Ovary (tissue), 9 donors: ENCODE data around the gene ABCF2. TPM values are rescaled to one million over a fixed set of nuclear protein-coding genes. Genes with fewer than 3 reads are reported as not detected.

ENCODE experiments used
- DNase-seq, 5 donors: peaks; one replicate each; pipeline ENCODE4 v3.0.0-alpha.2; 2019 to 2020
- H3K27ac ChIP-seq, 2 donors: fragments of 200-600 bp; one replicate each; pipeline versions ENCODE4 v1.5.1 to v1.8.0; 2019 to 2022
- H3K27me3 ChIP-seq: fragments of 200-600 bp; one replicate; pipeline ENCODE4 v1.8.0; 2022
- H3K36me3 ChIP-seq: fragments of 200-600 bp; sonication (generic); one replicate; pipeline ENCODE4 v1.5.1; 2019
- H3K4me1 ChIP-seq: one replicate; pipeline ENCODE4 v1.8.1; 2013; ENCODE audit warnings: mild to moderate bottlenecking, moderate library complexity; ENCODE audit not compliant: insufficient read depth
- H3K4me3 ChIP-seq: fragments of 200-600 bp; sonication (generic); one replicate; pipeline ENCODE4 v1.5.1; 2017
- H3K9me3 ChIP-seq, 2 donors: fragments of 200-600 bp in 1 of 2; sonication (generic) in 1 of 2; one replicate each; pipeline versions ENCODE4 v1.5.1 to v1.8.1; 2013 to 2019; ENCODE audit warnings: mild to moderate bottlenecking in 1 of 2, moderate library complexity in 1 of 2
- EP300 ChIP-seq: sonication (generic); formaldehyde crosslinking; IDR thresholded peaks from one replicate; pipeline ENCODE4 v1.6.1; 2017; ENCODE audit warnings: antibody characterized with exemption
- POLR2A ChIP-seq: fragments of 450-650 bp; IDR thresholded peaks from one replicate; pipeline ENCODE4 v1.6.1; 2017; ENCODE audit warnings: antibody characterized with exemption, mild to moderate bottlenecking, moderate library complexity
- WGBS, 3 donors: extraction: QIAGEN DNeasy Blood & Tissue Kit in 1 of 3; methylation state at CpG; one replicate each; pipeline versions ENCODE4 v1.1.5 to v1.1.7; 2013 to 2017; 5-methylcytosine and 5-hydroxymethylcytosine counted together
- intact Hi-C, 4 donors: fragments of 100-400 bp; cut with DNase I; formaldehyde crosslinking; loops; one replicate each; pipeline versions ENCODE4 v1.11.0 to v1.15.1; 2022 to 2023
- polyA plus RNA-seq, 2 donors: library from polyadenylated mRNA; stranded (reverse); fragments of 200-250 nt in 1 of 2; fragments of 350-450 nt in 1 of 2; fragmentation: Illumina TruSeq in 1 of 2; extraction: RNeasy Lipid Tissue Mini Kit (QIAGEN cat#74804) in 1 of 2; gene quantifications; one replicate each; pipeline ENCODE4 v1.2.3, GENCODE V29; 2013 to 2014
- total RNA-seq, 7 donors: library from RNA; depleted of rRNA in 2 of 7; stranded (reverse); fragments of >200 nt in 2 of 7; fragmentation: NEBNext Ultra II Directional in 3 of 7; extraction: Animal tissue kit (Norgen Biotek cat#: 25700) in 3 of 7; gene quantifications; one replicate each; pipeline versions ENCODE4 v1.1.0 to v1.2.4, GENCODE V29; 2016 to 2023
- TF ChIP-seq, protein P1 (sequence below), 3 donors: fragments of 450-650 bp in 2 of 3; fragments of 200-600 bp in 1 of 3; IDR thresholded peaks; one replicate each; pipeline versions ENCODE4 v1.5.1 to v1.8.0; 2016 to 2022; ENCODE audit warnings: antibody characterized with exemption in 3 of 3, mild to moderate bottlenecking in 1 of 3
- donor health status: DM: no; HTN: no; CAD: no; lungs with moderate emphysema.
- donor health status: DM: no; HTN: no; CAD: no.
- donor health status: Bipolar disorder and iron deficiency.
- donor health status: DM: yes; HTN: yes; CAD: no.
- donor health status: DM: no; HTN: no; CAD: no.
- donor health status: DM: yes; HTN: yes; CAD: no.

Gene ABCF2
- total and polyA plus RNA-seq, 9 donors: 13.6 to 40.3 (median 27.6) TPM

DNA sequence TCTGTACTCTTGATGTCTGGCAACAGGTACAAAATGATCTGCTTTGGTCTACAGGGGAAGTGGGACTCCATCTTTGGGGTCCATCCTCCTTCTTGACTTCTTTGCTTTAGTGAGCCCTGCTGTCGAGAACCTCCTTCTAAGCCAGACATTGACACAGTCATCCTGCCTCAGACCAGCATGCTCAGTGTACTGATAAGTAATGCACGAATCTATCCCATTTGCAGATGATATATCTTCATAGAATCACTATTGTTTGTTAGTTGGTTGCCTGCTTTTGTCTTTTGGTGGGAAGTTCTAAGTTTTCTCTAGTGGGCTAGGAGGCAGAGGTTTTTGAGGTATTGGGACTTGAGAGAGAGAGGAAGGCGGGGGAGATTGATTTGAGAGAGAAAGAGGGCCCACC lies 25.7 kb downstream of the ABCF2 start:
- intact Hi-C loops: no loop called here

DNA sequence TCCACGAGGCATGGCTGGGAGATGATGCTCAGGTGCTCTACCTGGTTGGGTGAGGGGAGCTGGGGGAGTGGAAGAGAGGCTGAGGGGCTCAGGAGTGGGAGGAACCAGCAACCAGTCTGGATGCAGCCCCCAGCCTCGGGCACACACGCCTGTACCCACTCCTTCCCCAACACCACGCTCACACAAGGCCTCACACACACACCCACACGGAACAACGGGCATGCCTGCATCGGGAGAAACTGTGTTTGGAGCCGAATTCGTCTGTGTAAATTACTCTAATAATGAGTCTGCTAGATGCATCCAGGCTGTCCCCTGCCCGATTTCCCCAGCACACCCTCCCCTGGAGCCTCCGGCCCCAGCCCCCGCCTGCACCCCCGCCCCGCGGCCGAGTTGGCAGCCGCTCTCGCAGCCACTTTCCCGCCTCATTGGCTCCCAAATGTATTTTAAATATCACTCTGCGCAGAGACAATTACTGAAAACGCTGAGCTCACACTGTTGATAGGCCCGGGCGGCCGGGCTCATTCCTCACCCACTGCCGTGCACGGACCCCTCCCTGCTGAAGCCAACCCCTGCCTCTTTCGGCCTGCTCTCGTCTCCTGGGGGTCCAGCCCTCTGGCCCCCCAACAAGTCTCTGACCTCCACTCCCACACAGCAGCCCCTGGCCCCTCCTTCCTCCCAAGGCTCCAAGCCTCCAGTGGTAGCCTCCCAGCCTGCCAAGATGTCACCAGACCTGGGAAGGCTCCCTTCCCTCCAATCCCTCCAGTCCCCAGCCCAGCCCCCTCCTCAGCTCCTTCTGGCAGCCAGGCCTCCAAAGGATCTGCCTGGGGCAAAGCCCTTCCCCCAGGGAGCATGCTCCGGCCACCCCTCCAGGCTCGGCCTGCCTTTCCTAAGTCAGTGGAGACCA lies 27.8 kb downstream of the ABCF2 start:
- Histone ChIP-seq H3K27me3 (no peaks in the 10 kb centered on the region), H3K4me3 (no peak overlapping the region), H3K9me3 (no peaks in the 10 kb centered on the region), H3K4me1 (peaks cover 7% of the 10 kb centered on the region), H3K36me3 (no peaks in the 10 kb centered on the region), H3K27ac (peak overlapping the region; percentile 5 to 60)
- intact Hi-C loops: no loop called here
- peak; percentile 42 to 79 (median 71) for DNase-seq
- no peak for TF ChIP-seq EP300
- 15 to 29% (median 22%) methylated on average over 30 of the region's 30 CpGs for WGBS, 3 donors

More for the DNA sequence above, 25.7 kb downstream of the ABCF2 start:
- DNase-seq: no peak
- TF ChIP-seq POLR2A: no peak
- TF ChIP-seq EP300: no peak
- TF ChIP-seq, protein P1, sequence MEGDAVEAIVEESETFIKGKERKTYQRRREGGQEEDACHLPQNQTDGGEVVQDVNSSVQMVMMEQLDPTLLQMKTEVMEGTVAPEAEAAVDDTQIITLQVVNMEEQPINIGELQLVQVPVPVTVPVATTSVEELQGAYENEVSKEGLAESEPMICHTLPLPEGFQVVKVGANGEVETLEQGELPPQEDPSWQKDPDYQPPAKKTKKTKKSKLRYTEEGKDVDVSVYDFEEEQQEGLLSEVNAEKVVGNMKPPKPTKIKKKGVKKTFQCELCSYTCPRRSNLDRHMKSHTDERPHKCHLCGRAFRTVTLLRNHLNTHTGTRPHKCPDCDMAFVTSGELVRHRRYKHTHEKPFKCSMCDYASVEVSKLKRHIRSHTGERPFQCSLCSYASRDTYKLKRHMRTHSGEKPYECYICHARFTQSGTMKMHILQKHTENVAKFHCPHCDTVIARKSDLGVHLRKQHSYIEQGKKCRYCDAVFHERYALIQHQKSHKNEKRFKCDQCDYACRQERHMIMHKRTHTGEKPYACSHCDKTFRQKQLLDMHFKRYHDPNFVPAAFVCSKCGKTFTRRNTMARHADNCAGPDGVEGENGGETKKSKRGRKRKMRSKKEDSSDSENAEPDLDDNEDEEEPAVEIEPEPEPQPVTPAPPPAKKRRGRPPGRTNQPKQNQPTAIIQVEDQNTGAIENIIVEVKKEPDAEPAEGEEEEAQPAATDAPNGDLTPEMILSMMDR (IDR thresholded peaks at IDR 0.05): no peak
- no peaks in the 10 kb centered on the region for H3K27me3 ChIP-seq
- H3K4me1 ChIP-seq: peaks cover 7% of the 10 kb centered on the region
- no peaks in the 10 kb centered on the region for H3K36me3 ChIP-seq
- no peak overlapping the region for H3K4me3 ChIP-seq
- H3K9me3 ChIP-seq: no peaks in the 10 kb centered on the region
- no peak overlapping the region for H3K27ac ChIP-seq
- WGBS, 3 donors: 93 to 95% (median 93%) methylated on average over 3 of the region's 3 CpGs

DNA sequence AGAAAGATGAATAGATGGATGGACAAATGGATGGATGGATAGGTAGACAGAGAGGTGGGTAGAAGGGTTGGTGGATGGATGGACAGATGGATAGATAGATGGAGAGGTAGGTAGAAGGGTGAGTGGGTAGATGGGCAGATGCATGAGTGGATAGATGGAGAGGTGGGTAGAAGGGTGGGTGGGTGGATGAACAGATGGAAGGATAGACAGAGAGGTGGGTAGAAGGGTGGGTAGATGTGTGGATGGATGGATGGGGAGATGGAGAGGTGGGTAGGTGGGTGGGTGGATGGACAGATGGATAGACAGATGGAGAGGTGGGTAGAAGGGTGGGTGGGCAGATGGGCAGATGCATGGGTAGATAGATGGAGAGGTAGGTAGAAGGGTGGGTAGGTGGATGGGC lies 29.1 kb downstream of the ABCF2 start:
- Histone ChIP-seq H3K27ac (no peak overlapping the region), H3K9me3 (no peaks in the 10 kb centered on the region), H3K36me3 (no peaks in the 10 kb centered on the region), H3K27me3 (no peaks in the 10 kb centered on the region), H3K4me1 (peaks cover 7% of the 10 kb centered on the region), H3K4me3 (no peak overlapping the region)
- intact Hi-C loops: no loop called here
- TF ChIP-seq, protein P1 (IDR thresholded peaks at IDR 0.05): no peak
- TF ChIP-seq EP300 (no peak), POLR2A (no peak)
- DNase-seq: no peak

DNA sequence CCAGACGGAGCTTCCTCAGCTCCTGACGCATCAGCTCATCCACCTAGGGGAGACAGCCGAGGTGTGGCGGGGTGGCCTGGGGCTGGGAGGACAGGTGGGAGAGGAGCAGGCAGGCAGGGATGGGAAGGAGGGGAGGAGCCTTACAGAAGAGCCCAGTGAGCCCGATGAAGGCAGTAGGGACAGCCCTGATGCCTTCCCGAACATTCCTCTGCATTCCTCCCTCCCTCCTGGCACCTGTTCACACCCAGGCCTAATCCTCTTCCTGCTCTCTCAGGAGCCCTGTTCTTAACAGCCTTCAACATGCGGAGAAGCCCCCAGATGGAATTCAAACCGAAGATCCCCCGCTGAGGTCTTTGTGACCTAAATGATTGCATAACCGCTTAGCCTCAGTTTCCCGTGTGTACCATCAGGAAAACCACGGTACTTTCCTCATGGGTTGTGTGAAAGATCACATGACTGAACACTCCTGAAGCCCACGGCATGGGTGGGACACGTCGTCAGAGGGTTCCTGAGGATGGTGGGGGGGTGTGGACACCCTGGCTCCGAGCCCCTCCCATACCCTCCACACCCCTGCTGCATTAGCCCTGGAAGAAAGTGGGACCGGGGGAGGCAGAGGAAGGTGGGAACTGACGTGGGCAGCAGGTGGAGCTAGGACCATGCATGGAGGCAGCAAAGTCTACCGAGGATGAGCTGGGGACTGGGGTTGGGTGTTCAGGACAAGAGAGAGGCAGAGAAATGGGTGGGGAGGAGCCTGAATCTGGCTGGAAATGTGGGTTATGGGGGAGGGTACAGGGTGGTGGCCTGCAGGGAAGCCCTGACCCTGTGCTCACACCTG lies 31.2 kb downstream of the ABCF2 start:
- H3K4me1 ChIP-seq: peaks cover 7% of the 10 kb centered on the region
- H3K27ac ChIP-seq: no peak overlapping the region
- no peaks in the 10 kb centered on the region for H3K36me3 ChIP-seq
- no peak overlapping the region for H3K4me3 ChIP-seq
- intact Hi-C loops: no loop called here
- DNase-seq: no peak
- WGBS, 3 donors: 52 to 68% (median 62%) methylated on average over 19 of the region's 19 CpGs
- no peaks in the 10 kb centered on the region for H3K9me3 ChIP-seq
- TF ChIP-seq POLR2A: no peak
- TF ChIP-seq, protein P1 (IDR thresholded peaks at IDR 0.05): no peak
- TF ChIP-seq EP300: no peak
- no peaks in the 10 kb centered on the region for H3K27me3 ChIP-seq
